Inflammatory macrophage (primary cell): ENCODE measurements around the gene KATNAL2.
A peak's percentile ranks its signal among the peaks of the same experiment; 100 is the strongest.

Experiments
- DNase-seq, 2 donors: peaks; one replicate each; pipeline ENCODE4 v3.0.0-alpha.2; 2020 to 2022

The KATNAL2 gene

GRCh38 chr18:47036298-47036874 is 119.0 kb downstream of the KATNAL2 start:
- DNase-seq, result no peak

DNA sequence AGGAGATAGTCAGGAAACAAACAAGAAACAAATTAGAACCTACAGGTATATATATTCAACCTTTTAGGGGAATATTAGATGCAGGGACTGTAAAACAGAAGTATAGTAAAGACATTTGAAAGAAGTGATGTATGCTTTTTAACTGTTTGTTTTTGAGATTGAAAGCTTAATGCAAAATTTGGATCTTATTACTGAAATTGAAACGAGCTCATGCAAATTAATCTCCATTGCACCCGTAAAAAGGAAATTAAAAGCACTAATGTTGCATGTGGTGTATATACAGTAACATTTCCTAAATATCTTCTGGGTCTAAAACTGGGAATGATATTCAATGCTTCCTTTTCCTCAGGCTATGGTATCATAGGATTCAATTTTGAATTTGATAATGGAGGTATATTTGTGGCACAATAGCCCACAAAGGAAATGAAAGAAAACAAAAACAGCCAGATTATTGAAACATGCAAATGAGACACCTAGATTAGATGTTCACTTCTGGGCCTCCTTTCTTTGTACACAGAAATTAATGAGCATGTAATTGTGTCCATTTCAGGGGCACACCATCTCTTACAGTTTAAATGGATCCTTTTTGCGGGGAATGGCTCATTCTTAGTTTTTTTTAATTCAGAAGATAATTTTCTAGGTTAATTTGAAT is 119.7 kb downstream of the KATNAL2 start:
- DNase-seq, result no peak

DNA sequence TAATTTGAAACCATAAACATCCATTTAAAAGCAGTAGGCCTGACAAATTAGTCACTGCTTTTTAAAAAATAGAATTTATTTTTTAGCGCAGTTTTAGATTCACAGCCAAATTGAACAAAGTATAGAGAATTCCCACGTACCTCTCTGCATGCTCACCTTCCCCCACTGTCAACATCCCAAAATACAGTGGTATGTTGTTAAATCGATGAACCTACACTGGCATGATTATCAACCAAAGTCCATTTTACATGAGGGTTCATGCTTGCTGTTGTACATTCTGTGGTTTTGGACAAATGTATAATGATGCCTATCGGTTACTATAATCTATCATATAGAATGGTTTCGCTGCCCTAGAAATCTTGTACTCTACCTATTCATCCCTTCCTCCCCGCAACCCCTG is 123.6 kb downstream of the KATNAL2 start:
- no peak for DNase-seq

- peak; percentile 26 to 31 for DNase-seq
Measured at GRCh38 chr18:47050468-47050867, 133.1 kb downstream of the KATNAL2 start.

DNA sequence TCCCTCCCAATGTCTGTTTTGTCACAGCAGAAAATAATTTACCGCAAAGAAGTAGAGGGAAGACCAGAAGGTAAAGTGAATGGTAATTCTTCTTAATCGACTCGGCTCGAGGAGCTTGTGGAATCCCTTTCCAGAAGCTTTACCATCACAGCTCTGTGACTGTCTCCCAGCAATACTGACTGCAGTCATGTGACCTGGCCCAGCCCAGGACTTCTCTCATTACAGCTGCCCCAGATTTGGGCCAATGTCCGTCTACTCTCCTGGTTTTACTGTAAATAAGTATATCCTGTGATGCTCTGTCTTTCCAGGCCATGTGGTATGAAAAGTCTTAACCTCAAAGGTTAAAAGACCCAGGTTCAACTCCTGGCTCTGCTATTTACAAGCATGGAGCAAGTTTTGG is 137.0 kb downstream of the KATNAL2 start:
- no peak for DNase-seq

- no peak for DNase-seq
Measured at GRCh38 chr18:47062471-47062870, 145.1 kb downstream of the KATNAL2 start.

- DNase-seq, result no peak
Measured at GRCh38 chr18:47063096-47063495, 145.7 kb downstream of the KATNAL2 start.

DNA sequence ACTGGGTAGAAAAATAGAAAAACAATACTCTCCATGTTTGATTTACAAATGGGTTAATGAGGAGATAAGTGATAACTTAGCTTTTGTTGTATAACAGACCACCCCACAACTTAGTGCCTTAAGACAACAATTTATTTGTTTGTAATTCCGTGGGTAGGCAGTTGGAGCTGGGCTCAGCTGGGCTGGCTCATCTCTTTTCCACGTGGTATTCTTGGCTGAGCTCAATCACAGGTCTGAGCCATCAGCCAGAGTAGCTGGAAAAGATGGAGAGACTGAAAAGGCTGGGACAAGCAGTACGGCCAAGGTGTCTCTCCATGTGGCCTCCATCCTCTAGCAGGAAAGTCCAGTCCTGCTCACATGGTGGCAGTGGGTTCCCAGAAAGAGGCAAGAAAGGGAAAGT is 150.2 kb downstream of the KATNAL2 start:
- no peak for DNase-seq

DNA sequence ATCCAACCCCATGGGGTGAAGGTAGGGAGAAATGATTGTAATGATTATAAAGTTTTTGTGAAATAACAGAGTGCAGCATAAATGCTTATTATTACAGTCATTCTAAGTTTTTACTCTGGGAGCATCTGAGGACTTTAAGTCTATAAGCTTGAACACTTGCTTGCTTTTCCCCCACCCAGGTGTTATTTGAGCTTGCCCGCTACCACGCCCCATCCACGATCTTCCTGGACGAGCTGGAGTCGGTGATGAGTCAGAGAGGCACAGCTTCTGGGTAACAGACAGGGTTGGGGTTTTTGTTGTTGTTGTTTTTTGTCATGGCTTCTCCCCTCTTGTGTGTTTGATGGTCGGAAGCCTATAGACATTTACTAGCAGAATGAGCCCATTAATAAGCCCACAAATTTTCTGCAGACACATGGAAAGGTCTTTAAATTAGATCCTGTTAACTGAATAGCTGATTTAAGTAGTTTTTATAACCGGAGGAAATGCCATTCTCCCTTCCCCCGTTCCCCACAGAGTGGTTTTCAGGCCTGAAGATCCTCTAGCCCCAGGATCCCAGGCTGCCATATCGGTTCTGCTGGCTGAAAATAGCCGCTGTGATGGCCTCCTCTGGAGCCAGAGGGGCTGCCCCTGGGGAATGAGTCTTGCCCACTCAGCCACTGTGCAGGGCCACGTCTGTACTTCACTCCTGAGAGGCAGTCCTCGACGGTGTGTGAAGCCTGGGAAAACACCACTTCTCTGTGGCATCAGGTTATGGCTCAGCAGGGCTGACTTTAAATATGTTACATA is 157.9 kb downstream of the KATNAL2 start:
- DNase-seq, result no peak

- DNase-seq, result no peak
Measured at GRCh38 chr18:47077111-47077510, 159.7 kb downstream of the KATNAL2 start.

DNA sequence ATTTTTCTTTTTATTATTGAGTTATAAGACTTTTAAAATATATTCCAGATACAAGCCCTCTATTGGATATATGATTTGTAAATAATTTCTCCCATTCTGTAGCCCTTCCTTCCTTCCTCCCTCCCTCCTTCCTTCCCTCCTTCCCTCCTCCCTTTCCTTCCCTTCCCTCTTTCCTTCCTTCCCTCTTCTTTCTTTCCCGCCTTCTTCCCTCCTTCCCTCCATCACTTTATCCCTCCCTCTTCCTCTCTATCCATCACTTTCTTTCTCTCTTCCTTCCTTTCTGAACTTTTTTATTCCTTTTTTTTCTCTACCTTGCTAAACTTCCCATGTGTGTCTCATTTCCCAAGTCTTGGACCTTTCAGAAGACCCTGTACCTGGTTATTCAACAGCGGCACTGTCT is 163.5 kb downstream of the KATNAL2 start:
- no peak for DNase-seq

DNA sequence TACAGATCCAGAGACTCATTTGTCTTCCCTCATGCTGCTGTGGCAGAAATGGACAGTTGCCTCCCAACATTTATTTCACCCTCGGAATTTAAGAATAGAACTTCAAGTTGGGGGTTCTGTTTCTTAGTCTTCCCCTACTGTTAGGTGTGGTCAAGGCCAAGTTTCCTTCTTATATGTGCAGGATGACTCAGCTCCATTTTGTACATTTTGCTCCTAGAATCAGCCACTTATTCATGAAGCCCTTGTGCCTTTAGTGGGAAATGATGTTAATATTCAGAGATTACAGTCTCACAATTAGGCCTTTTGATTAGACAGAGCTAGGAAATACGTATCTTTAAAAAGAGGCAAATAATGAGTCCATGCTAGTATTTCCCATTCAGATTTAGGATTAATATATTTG is 164.2 kb downstream of the KATNAL2 start:
- DNase-seq, result no peak

- no peak for DNase-seq
Measured at GRCh38 chr18:47087676-47088075, 170.3 kb downstream of the KATNAL2 start.

DNA sequence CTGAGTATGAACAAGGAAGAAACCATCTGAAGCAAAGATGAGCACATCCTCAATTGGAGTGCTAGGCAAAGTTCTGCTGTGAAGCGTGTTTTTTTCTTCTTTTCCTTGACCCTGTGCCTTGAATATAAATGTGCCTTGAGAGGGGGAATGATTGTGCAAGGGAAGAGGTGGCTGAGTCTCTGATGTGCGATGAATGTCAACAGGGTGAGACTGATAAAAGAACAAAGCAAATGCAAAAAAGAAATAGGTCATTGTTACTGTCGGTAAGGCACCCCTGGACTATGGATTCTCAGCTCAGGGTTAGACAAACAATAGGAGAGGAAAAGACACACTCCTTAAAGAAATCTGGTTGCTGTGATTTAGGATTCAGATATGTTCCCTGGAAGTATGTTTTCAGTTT is 178.4 kb downstream of the KATNAL2 start:
- DNase-seq, result no peak

DNA sequence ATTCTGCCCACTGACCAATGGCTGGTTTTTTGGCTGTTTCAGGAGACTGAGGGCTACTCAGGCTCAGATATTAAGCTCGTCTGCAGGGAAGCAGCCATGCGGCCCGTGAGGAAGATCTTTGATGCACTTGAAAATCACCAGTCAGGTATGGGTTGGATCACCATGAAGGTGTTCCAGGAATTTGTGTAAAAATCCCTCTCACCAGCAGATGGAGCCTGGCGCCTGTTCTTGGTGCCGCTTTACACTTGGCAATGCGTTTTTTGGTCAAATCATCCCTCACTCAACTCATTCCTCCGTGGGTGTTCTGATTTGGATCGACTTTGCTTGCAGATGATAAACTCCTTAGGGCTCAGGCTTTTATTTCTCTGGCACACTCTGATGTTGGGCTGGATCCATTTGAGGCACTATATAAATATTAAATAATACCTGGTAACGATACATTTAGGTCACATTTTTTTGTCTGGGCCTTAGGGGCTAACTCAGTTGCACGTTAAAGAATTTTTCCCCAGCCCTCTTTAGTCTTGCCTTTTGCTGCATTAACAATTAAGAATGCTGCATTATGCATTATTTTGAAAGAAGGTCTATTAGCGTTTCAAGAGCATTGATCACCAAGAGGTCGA is 182.9 kb downstream of the KATNAL2 start:
- DNase-seq, result peak; percentile 24 to 30

DNA sequence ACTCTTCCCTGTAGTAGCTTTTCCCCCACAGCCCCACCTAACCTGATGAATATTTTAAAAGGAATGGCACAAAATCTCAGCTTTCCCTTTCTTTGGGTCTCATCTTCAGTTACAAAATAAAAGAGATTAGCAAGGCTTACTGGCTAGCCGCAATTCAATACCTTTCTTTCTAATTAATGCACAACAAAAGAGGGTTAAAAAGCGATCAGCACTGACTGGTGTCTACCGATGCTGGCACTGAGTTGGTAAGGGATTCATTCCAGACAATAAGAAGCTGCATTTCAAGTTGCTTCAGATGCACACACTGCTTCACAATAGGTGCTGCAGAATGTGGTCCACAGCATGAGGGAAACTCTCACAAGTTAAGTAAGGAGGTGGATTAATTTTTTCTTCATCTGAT is 191.0 kb downstream of the KATNAL2 start:
- DNase-seq, result no peak

DNA sequence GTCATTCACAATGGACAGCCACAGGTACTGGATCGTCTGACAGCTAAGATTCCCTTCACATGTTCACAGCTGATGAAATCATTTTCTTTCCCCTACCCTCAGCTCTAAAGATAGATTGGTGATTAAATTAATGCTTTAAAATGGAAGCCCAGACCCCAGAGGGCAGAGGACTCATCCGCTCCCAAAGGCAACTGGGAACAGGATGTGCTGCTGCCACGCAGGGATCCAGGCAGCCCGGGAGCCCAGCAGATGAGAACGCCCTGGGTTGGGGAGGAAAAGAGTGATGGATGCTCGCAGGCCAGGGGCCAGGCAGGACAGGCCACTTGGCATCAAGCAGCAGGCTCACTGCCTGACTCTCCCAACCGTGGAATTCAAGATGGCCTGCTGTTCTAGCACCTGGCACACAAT is 191.6 kb downstream of the KATNAL2 start:
- DNase-seq, result no peak

- no peak for DNase-seq
Measured at GRCh38 chr18:47109720-47110119, 192.3 kb downstream of the KATNAL2 start.

GRCh38 chr18:47110492-47111274 is 193.3 kb downstream of the KATNAL2 start:
- no peak for DNase-seq

GRCh38 chr18:47113796-47114540 is 196.6 kb downstream of the KATNAL2 start:
- no peak for DNase-seq

DNA sequence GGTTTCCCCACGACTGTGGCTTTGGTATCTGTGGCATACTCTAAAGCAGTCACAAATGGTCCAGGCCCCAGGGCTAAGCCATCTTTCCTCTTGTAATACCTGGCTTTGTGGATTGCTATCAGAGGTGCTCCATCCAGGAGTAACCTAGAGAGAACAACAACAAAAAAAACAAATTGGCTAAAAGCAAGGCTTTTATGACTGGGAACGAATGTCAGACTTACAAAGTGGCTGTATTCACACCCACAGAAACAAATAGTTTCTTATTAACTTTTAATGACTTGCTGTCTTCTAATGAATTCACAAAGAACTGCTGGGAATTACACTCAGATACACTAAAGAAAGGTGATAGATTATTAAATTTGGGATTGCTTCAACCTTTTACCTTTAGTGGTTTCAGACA is 197.8 kb downstream of the KATNAL2 start:
- no peak for DNase-seq

- DNase-seq, result no peak
Measured at GRCh38 chr18:47118981-47119380, 201.6 kb downstream of the KATNAL2 start.
